D721Med (cell line): ENCODE data around the gene SAMD13.

Source experiments
- DNase-seq: peaks from one replicate; pipeline ENCODE4 v3.0.0; 2011; ENCODE audit warnings: low spot score; ENCODE audit not compliant: insufficient read length
- FAIRE-seq: peaks from 2 replicates; lab custom pipeline; 2011; peaks lifted over from hg19 to GRCh38; lab: Jason Lieb, UNC
- TF ChIP-seq, protein P1 (sequence below): IDR thresholded peaks from 2 replicates; pipeline ENCODE4 v1.5.1; 2012; ENCODE audit warnings: mild to moderate bottlenecking, control low read depth; ENCODE audit not compliant: insufficient read depth; ENCODE audit errors: missing control alignments

SAMD13 gene

DNA sequence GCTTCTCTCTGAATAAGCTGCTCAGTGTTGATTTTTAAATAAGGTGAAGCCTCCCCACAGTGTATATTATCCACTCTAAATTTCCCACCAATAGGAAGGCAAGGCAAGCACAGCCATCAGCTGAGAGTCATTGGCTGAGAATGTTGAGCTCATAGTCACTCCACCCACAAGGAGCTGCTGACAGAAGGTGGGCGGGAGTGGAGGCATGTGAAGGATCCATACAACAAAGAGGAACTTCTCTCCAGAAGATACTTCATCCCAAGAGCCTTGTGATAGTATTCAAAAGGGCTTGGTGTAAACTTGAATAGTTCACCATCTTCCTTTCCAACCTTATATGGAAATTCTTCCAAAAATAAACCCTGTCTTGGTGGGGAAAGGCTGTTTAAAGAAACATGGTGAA is 42.8 kb downstream of the SAMD13 start:
- TF ChIP-seq, protein P1, sequence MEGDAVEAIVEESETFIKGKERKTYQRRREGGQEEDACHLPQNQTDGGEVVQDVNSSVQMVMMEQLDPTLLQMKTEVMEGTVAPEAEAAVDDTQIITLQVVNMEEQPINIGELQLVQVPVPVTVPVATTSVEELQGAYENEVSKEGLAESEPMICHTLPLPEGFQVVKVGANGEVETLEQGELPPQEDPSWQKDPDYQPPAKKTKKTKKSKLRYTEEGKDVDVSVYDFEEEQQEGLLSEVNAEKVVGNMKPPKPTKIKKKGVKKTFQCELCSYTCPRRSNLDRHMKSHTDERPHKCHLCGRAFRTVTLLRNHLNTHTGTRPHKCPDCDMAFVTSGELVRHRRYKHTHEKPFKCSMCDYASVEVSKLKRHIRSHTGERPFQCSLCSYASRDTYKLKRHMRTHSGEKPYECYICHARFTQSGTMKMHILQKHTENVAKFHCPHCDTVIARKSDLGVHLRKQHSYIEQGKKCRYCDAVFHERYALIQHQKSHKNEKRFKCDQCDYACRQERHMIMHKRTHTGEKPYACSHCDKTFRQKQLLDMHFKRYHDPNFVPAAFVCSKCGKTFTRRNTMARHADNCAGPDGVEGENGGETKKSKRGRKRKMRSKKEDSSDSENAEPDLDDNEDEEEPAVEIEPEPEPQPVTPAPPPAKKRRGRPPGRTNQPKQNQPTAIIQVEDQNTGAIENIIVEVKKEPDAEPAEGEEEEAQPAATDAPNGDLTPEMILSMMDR = no peak
- FAIRE-seq (no peak), DNase-seq (no peak)

DNA sequence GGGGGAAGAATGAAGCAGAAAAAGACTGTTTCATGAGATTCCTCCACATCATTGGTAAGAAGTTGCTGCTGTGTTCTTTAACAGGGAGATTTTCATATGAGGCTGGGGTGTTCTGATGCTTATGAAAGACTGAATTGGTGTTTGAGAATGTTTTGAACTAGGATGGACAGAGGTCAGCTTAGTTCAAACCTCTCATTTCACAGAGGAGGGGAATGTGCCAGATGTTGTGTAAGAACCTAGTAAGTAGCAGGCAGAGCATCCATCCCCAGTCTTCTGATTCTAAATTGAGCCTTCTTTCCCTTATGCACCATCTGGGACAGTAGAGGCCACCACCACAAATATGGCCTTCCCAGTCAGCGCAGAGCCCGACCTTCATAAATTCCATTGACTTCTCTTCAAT is 43.7 kb downstream of the SAMD13 start:
- FAIRE-seq (no peak), DNase-seq (no peak)
- TF ChIP-seq, protein P1 = no peak

DNA sequence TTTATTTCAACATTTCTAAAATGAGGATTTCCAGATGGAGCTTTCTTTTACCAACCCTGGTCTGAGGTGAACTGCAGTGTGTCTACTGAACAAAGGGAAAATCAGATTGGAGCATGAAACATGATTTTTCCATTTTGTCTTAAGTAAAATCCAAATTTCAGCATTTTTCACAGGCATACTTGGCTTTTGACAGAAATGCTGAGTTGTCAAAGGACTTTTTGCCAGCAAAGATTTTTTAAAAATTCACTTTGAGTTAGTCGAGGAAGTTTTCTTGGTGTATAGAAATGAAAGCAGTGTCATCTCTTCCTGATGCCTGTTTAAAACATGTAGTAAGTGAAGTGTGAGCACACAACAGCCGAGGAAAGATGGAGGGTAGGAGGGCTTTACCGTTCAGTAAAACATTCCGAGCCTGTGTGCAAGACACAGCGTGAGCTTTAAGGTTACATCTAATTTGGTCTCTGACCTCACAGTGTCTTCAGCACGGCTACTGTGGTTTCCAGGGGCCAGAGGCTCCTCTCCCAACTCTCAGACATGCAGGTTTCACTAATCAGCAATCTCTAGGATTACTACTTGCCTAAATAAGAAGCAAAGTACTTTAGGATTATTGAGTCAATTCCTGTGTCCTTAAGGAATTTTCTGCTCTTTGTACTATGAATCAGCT is 45.9 kb downstream of the SAMD13 start:
- no peak for DNase-seq
- no peak for FAIRE-seq

DNA sequence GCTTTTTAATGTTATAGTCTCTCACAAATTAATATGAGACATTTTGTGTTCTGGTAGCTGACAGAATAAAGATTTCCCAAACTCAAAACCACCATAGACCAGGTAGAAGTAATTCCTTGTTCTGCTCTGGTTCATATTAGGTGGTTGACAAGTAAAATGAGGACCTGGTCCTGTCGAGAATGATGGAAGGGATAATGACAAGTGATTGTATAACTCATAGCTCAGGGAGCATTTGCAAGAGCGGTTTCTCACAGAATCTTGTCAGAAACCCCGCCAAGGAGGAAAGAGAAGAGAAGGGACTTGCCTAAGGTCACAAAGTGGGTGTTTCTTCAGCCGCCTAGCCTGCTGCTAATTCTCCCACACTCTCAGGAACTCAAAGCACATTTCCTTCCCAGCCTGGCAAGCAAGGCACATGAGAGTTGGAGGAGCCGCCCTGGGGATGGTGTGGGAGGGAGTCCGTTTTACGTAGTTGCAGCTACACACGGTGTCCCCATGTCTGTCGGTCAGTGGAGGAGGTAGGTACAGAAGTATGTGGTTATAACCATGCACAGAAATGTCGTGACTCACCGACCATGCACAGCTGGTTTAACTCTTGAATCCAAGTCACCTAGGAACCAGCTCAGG is 46.5 kb downstream of the SAMD13 start:
- no peak for DNase-seq
- no peak for FAIRE-seq
- TF ChIP-seq, protein P1 = no peak

More for the DNA sequence above, 45.9 kb downstream of the SAMD13 start:
- TF ChIP-seq, protein P1 = no peak

DNA sequence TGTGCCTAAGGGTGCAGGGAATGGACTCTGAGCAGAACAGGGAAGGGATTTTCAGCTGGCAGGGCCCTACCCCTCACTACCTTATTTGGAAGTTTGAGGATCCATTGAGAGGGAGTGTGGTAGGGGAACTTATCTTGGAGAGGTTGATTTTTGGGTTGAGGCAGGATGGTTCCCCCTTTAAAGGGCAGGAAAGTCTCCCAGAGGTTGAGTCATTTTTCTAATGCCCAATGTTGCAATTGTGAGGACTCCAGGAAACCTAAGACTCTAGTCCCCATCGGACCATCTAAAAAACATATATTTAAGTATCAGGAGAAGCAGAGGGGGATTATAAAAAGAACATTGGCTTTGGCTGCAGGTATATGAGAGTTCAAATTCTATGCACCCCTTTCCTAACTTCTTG is 47.3 kb downstream of the SAMD13 start:
- FAIRE-seq (no peak), DNase-seq (no peak)
- TF ChIP-seq, protein P1 = no peak

DNA sequence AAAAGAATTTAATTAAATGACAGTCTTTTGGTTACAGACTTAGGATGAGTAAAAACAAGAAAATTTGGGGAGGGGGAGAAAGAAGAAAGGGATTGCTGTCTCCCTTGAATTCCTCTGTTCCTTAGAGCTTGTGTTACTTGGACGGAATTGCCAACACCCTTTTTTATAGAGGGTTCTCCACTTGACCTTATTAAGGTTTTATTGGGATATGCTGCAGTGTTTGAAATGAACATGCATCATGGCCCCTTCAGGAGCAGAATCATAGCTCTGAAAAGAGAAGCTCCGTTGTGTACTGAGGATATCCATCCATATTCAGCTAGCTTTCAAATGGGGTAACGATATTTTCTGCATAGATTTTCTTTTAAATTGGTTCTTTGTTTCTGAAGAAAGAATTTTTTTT is 48.6 kb downstream of the SAMD13 start:
- no peak for DNase-seq
- TF ChIP-seq, protein P1 = no peak
- no peak for FAIRE-seq

DNA sequence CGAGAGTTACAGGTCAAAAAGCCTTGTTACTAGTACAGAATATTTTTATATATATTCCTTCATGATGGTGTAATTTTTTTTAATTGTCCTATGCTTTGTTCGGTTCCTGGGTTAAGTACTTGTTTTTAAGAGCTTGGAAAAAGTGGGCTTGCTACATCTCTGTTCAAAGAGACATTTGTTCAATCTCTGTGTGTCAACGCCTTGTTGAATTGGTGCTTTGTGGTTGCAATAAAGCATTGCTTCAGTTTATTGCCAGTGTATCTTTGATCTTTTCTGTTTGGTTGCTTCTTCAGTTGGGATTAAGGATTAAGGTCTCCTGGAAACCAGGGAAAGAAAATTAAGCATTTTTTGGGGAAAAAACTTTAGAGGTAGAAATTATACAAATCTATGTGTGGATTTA is 49.0 kb downstream of the SAMD13 start:
- FAIRE-seq = no peak
- TF ChIP-seq, protein P1 = no peak
- no peak for DNase-seq
